ENCODE results near the gene NGB. TPM values are rescaled to one million over a fixed set of nuclear protein-coding genes. Genes with fewer than 3 reads are reported as not detected.

NGB gene
- total RNA-seq, 2 experiments from 2014 or later, result not detected

- ATAC-seq, result no peak
- peaks cover 11% of the 10 kb centered on the region for H3K4me1 Mint-ChIP-seq (ENCODE audit: low read depth)
- H3K36me3 Mint-ChIP-seq (ENCODE audit: low read depth), result no peaks in the 10 kb centered on the region
- H3K27ac Mint-ChIP-seq, result no peak overlapping the region
- ChIA-PET CTCF (interaction anchor here (0.9 to 6.4 kb wide), 22 partner anchors 8 to 442 kb away, joined by 3 to 151 read pairs (median 6); partner anchors contain the start of gene AHSA1), POLR2A (no interaction called here)
- H3K9me3 Mint-ChIP-seq, result no peaks in the 10 kb centered on the region
- intact Hi-C loops (cut with micrococcal nuclease), result loop anchor here (2.0 kb wide), 1 partner anchor 164 kb away; no protein-coding TSS in a partner anchor
- DNase-seq, result no peak
- H3K27me3 Mint-ChIP-seq, result no peaks in the 10 kb centered on the region
- no peak for TF ChIP-seq CTCF (IDR thresholded peaks at IDR 0.05)
- no peak overlapping the region for H3K4me3 Mint-ChIP-seq
These were observed 45.9 kb upstream of the NGB start for GRCh38 chr14:77316872-77317301.

GRCh38 chr14:77316195-77316505 lies 45.1 kb upstream of the NGB start:
- H3K36me3 Mint-ChIP-seq (ENCODE audit: low read depth), result no peaks in the 10 kb centered on the region
- no peak overlapping the region for H3K4me3 Mint-ChIP-seq
- H3K9me3 Mint-ChIP-seq, result no peaks in the 10 kb centered on the region
- peaks cover 9% of the 10 kb centered on the region for H3K4me1 Mint-ChIP-seq (ENCODE audit: low read depth)
- POLR2A ChIA-PET, result interaction anchor here (0.7 kb wide), 1 partner anchor 164 kb away, joined by 3 read pairs; no protein-coding TSS in a partner anchor
- H3K27ac Mint-ChIP-seq, result no peak overlapping the region
- no peak for TF ChIP-seq CTCF (IDR thresholded peaks at IDR 0.05)
- intact Hi-C loops (cut with micrococcal nuclease), result loop anchor here (2.0 kb wide), 1 partner anchor 163 kb away; no protein-coding TSS in a partner anchor
- no peak for ATAC-seq
- no peak for DNase-seq
- CTCF ChIA-PET, result interaction anchor here (0.5 to 6.4 kb wide), 56 partner anchors 9 to 445 kb away, joined by 3 to 151 read pairs (median 4); partner anchors contain the start of genes AHSA1, SAMD15, SNW1 and TMED8
- no peaks in the 10 kb centered on the region for H3K27me3 Mint-ChIP-seq

- TF ChIP-seq CTCF (IDR thresholded peaks at IDR 0.05), result no peak
- H3K36me3 Mint-ChIP-seq (ENCODE audit: low read depth), result no peaks in the 10 kb centered on the region
- peaks cover 5% of the 10 kb centered on the region for H3K4me1 Mint-ChIP-seq (ENCODE audit: low read depth)
- no peak for DNase-seq
- no peak for ATAC-seq
- H3K4me3 Mint-ChIP-seq, result no peak overlapping the region
- H3K27me3 Mint-ChIP-seq, result no peaks in the 10 kb centered on the region
- ChIA-PET CTCF (interaction anchor here (0.8 to 6.4 kb wide), 17 partner anchors 10 to 209 kb away, joined by 3 to 151 read pairs (median 8); no protein-coding TSS in a partner anchor), POLR2A (interaction anchor here (1.4 kb wide), 1 partner anchor 10 kb away, joined by 4 read pairs; no protein-coding TSS in a partner anchor)
- no peaks in the 10 kb centered on the region for H3K9me3 Mint-ChIP-seq
- intact Hi-C loops (cut with micrococcal nuclease), result no loop called here
- H3K27ac Mint-ChIP-seq, result no peak overlapping the region
These were observed 43.8 kb upstream of the NGB start for GRCh38 chr14:77314539-77315457.

GRCh38 chr14:77314043-77314442 lies 43.0 kb upstream of the NGB start:
- ChIA-PET CTCF (interaction anchor here (0.8 to 6.4 kb wide), 3 partner anchors 10 to 162 kb away, joined by 3 to 151 read pairs (median 134); no protein-coding TSS in a partner anchor), POLR2A (interaction anchor here (1.4 kb wide), 1 partner anchor 10 kb away, joined by 4 read pairs; no protein-coding TSS in a partner anchor)
- Mint-ChIP-seq H3K9me3 (no peaks in the 10 kb centered on the region), H3K4me1 (ENCODE audit: low read depth) (peaks cover under 1% of the 10 kb centered on the region), H3K36me3 (ENCODE audit: low read depth) (no peaks in the 10 kb centered on the region), H3K27me3 (no peaks in the 10 kb centered on the region), H3K27ac (no peak overlapping the region), H3K4me3 (no peak overlapping the region)
- DNase-seq (no peak), ATAC-seq (no peak)
- TF ChIP-seq CTCF (IDR thresholded peaks at IDR 0.05), result no peak
- intact Hi-C loops (cut with micrococcal nuclease), result no loop called here

GRCh38 chr14:77313371-77313770 lies 42.4 kb upstream of the NGB start:
- POLR2A ChIA-PET, result no interaction called here
- no peak for TF ChIP-seq CTCF (IDR thresholded peaks at IDR 0.05)
- H3K4me1 Mint-ChIP-seq (ENCODE audit: low read depth), result no peaks in the 10 kb centered on the region
- DNase-seq, result no peak
- no peak overlapping the region for H3K4me3 Mint-ChIP-seq
- no peaks in the 10 kb centered on the region for H3K27me3 Mint-ChIP-seq
- CTCF ChIA-PET, result interaction anchor here (1.1 to 5.2 kb wide), 3 partner anchors 9 to 162 kb away, joined by 3 to 151 read pairs (median 4); no protein-coding TSS in a partner anchor
- no peak for ATAC-seq
- H3K27ac Mint-ChIP-seq, result no peak overlapping the region
- H3K36me3 Mint-ChIP-seq (ENCODE audit: low read depth), result no peaks in the 10 kb centered on the region
- H3K9me3 Mint-ChIP-seq, result no peaks in the 10 kb centered on the region
- intact Hi-C loops (cut with micrococcal nuclease), result no loop called here

All from activated CD8-positive, alpha-beta T cell treated with anti-CD3 and anti-CD28 coated beads for 36 hours (primary cell).